Adrenal gland (tissue), 12 donors: ENCODE measurements around the gene ANKZF1. TPM values are rescaled to one million over a fixed set of nuclear protein-coding genes. Genes with fewer than 3 reads are reported as not detected.

Source experiments
- DNase-seq, 7 donors: peaks; one replicate each; pipeline ENCODE4 v3.0.0-alpha.2; 2019 to 2020
- H3K27ac ChIP-seq, 5 donors: fragments of 200-600 bp; sonication (generic) in 4 of 5; 1 replicate in 3 of 5; 2 replicates in 2 of 5; pipeline versions ENCODE4 v1.5.1 to v1.8.0; 2016 to 2020; ENCODE audit warnings: mild to moderate bottlenecking in 1 of 5
- H3K27me3 ChIP-seq: fragments of 200-600 bp; 2 replicates; pipeline ENCODE4 v1.8.0; 2021
- H3K36me3 ChIP-seq, 2 donors: fragments of 200-600 bp; replicated peaks in 1 of 2; 1 replicate in 1 of 2; 2 replicates in 1 of 2; pipeline versions ENCODE4 v1.5.1 to v1.8.0; 2018 to 2022
- H3K4me1 ChIP-seq, 2 donors: fragments of 200-600 bp; replicated peaks in 1 of 2; 1 replicate in 1 of 2; 2 replicates in 1 of 2; pipeline versions ENCODE4 v1.5.1 to v1.8.0; 2018 to 2021
- H3K4me3 ChIP-seq, 4 donors: fragments of 200-600 bp; sonication (generic) in 3 of 4; one replicate each; pipeline ENCODE4 v1.5.1; 2016 to 2018
- H3K9me3 ChIP-seq, 3 donors: fragments of 200-600 bp; sonication (generic) in 1 of 3; replicated peaks in 1 of 3; 1 replicate in 2 of 3; 2 replicates in 1 of 3; pipeline versions ENCODE4 v1.5.1 to v1.8.0; 2016 to 2021
- CTCF ChIP-seq, 6 experiments: fragments of 450-650 bp in 4 of 6; fragments of 200-600 bp in 2 of 6; sonication (generic) in 1 of 6; IDR thresholded peaks; 1 replicate in 5 of 6; 2 replicates in 1 of 6; pipeline versions ENCODE4 v1.5.1 to v1.8.0; 2016 to 2021; ENCODE audit warnings: antibody characterized with exemption in 6 of 6, mild to moderate bottlenecking in 2 of 6, moderate library complexity in 1 of 6
- POLR2A ChIP-seq, 2 donors: fragments of 450-650 bp; IDR thresholded peaks; one replicate each; pipeline ENCODE4 v1.6.1; 2017; ENCODE audit warnings: antibody characterized with exemption in 2 of 2, mild to moderate bottlenecking in 2 of 2, moderate library complexity in 1 of 2
- WGBS, 4 donors: extraction: QIAGEN DNeasy Blood & Tissue Kit in 2 of 4; methylation state at CpG; one replicate each; pipeline versions ENCODE4 v1.1.5 to v1.1.7; 2013 to 2017; 5-methylcytosine and 5-hydroxymethylcytosine counted together
- intact Hi-C, 2 donors: fragments of 100-400 bp; cut with DNase I; formaldehyde crosslinking; loops; one replicate each; pipeline versions ENCODE4 v1.14.1 to v1.15.0; 2022 to 2023
- polyA plus RNA-seq, 3 donors: library from polyadenylated mRNA; stranded (reverse); fragments of 200-250 nt in 2 of 3; fragments of 350-450 nt in 1 of 3; fragmentation: Illumina TruSeq in 1 of 3; extraction: RNeasy Lipid Tissue Mini Kit (QIAGEN cat#74804) in 1 of 3; gene quantifications; one replicate each; pipeline ENCODE4 v1.2.3, GENCODE V29; 2013 to 2014
- total RNA-seq, 9 donors: library from RNA; depleted of rRNA in 4 of 9; stranded (reverse); fragments of >200 nt in 4 of 9; fragments of 120-200 nt in 1 of 9; fragmentation: NEBNext Ultra II Directional in 1 of 9; extraction: Animal tissue kit (Norgen Biotek cat#: 25700) in 1 of 9; gene quantifications; one replicate each; pipeline versions ENCODE4 v1.1.0 to v1.2.4, GENCODE V29; 2013 to 2023
- donor health status: healthy with polysubstance abuse.
- donor health status: Bipolar disorder and iron deficiency.
- donor health status: DM: yes; HTN: yes; CAD: no.
- donor health status: DM: no; HTN: no; CAD: no.
- donor health status: DM: no; HTN: no; CAD: no.
- donor health status: DM: yes; HTN: yes; CAD: no.

Gene ANKZF1
- total and polyA plus RNA-seq, 12 donors: 11.5 to 93.1 (median 37.6) TPM

- H3K27ac ChIP-seq: no peak overlapping the region
- intact Hi-C loops: no loop called here
- H3K9me3 ChIP-seq: no peaks in the 10 kb centered on the region
- peaks cover 7 to 14% of the 10 kb centered on the region in 2 donors for H3K4me1 ChIP-seq
- no peak overlapping the region for H3K4me3 ChIP-seq
- peak in 1 of 7 donors; percentile 16 for DNase-seq
- peaks cover 0 to 17% of the 10 kb centered on the region in 2 donors for H3K36me3 ChIP-seq
- H3K27me3 ChIP-seq: peaks cover 2% of the 10 kb centered on the region
- TF ChIP-seq CTCF (IDR thresholded peaks at IDR 0.05): no peak
- no peak for TF ChIP-seq POLR2A (IDR thresholded peaks at IDR 0.05)
- WGBS, 4 donors: 87 to 94% (median 89%) methylated on average over 7 of the region's 7 CpGs
Observed at GRCh38 chr2:219204425-219205164, 25.0 kb upstream of the ANKZF1 start.

- 82 to 89% (median 85%) methylated on average over 5 of the region's 5 CpGs for WGBS, 4 donors
- TF ChIP-seq CTCF (IDR thresholded peaks at IDR 0.05): no peak
- TF ChIP-seq POLR2A (IDR thresholded peaks at IDR 0.05): no peak
- Histone ChIP-seq H3K4me3 (no peak overlapping the region), H3K9me3 (no peaks in the 10 kb centered on the region), H3K27ac (no peak overlapping the region), H3K36me3 (peaks cover 0 to 20% of the 10 kb centered on the region in 2 donors), H3K27me3 (no peaks in the 10 kb centered on the region), H3K4me1 (peaks cover 7 to 14% of the 10 kb centered on the region in 2 donors)
- intact Hi-C loops: no loop called here
- DNase-seq: peak in 1 of 7 donors; percentile 7
Observed at GRCh38 chr2:219205165-219205538, 24.5 kb upstream of the ANKZF1 start.

GRCh38 chr2:219205981-219206327, 23.7 kb upstream of the ANKZF1 start:
- TF ChIP-seq POLR2A (IDR thresholded peaks at IDR 0.05) (no peak), CTCF (IDR thresholded peaks at IDR 0.05) (no peak)
- intact Hi-C loops: no loop called here
- no peak for DNase-seq
- no peaks in the 10 kb centered on the region for H3K27me3 ChIP-seq
- H3K9me3 ChIP-seq: no peaks in the 10 kb centered on the region
- peaks cover 7 to 14% of the 10 kb centered on the region in 2 donors for H3K4me1 ChIP-seq
- WGBS, 4 donors: 15 to 21% (median 20%) methylated on average over 7 of the region's 7 CpGs
- H3K4me3 ChIP-seq: peak overlapping the region in 3 of 4 donors; percentile 55 to 90 (median 56)
- H3K36me3 ChIP-seq: peaks cover 0 to 28% of the 10 kb centered on the region in 2 donors
- H3K27ac ChIP-seq: peak overlapping the region; percentile 10 to 97 (median 95)

GRCh38 chr2:219206328-219207133, 23.1 kb upstream of the ANKZF1 start, which contains the start of gene ZFAND2B:
Gene ZFAND2B, plus strand, starts transcription at chr2:219206782. Its CDS starts 206 bp downstream, at chr2:219206988.
- DNase-seq: peak; percentile 92 to 96 (median 95)
- no peaks in the 10 kb centered on the region for H3K9me3 ChIP-seq
- intact Hi-C loops: no loop called here
- peak; percentile 88 to 96 for TF ChIP-seq POLR2A (IDR thresholded peaks at IDR 0.05)
- TF ChIP-seq CTCF (IDR thresholded peaks at IDR 0.05): peak in 4 of 6 experiments; percentile 18 to 50 (median 38)
- H3K36me3 ChIP-seq: peaks cover 0 to 29% of the 10 kb centered on the region in 2 donors
- H3K27me3 ChIP-seq: no peaks in the 10 kb centered on the region
- peak within 1 kb of the TSS in 3 of 4 donors; percentile 55 to 90 (median 56) for H3K4me3 ChIP-seq
- peak within 1 kb of the TSS; percentile 46 to 97 (median 95) for H3K27ac ChIP-seq
- 0 to 3% (median 0%) methylated on average over 12 to 76 of the region's 76 CpGs for WGBS, 4 donors
- peaks cover 7 to 14% of the 10 kb centered on the region in 2 donors for H3K4me1 ChIP-seq
